Spleen (tissue), 11 donors: ENCODE results near the gene ETFRF1. TPM values are rescaled to one million over a fixed set of nuclear protein-coding genes. Genes with fewer than 3 reads are reported as not detected.

Experiments used
- DNase-seq: peaks from one replicate; pipeline ENCODE4 v3.0.0-alpha.2; 2020
- H3K27ac ChIP-seq, 8 donors: fragments of 200-600 bp; sonication (generic) in 7 of 8; 1 replicate in 4 of 8; 2 replicates in 4 of 8; pipeline versions ENCODE4 v1.5.0 to v1.8.0; 2016 to 2021; ENCODE audit warnings: inconsistent platforms in 4 of 8, mild to moderate bottlenecking in 4 of 8, moderate library complexity in 1 of 8
- H3K27me3 ChIP-seq, 7 donors: fragments of 200-600 bp; sonication (generic) in 6 of 7; replicated peaks in 1 of 7; 1 replicate in 4 of 7; 2 replicates in 3 of 7; pipeline versions ENCODE4 v1.5.0 to v1.8.0; 2016 to 2021; ENCODE audit warnings: inconsistent platforms in 3 of 7, mild to moderate bottlenecking in 1 of 7
- H3K36me3 ChIP-seq, 6 donors: fragments of 200-600 bp; sonication (generic) in 5 of 6; 1 replicate in 4 of 6; 2 replicates in 2 of 6; pipeline versions ENCODE4 v1.5.0 to v1.8.0; 2016 to 2021; ENCODE audit warnings: inconsistent platforms in 2 of 6
- H3K4me1 ChIP-seq, 6 donors: fragments of 200-600 bp; sonication (generic) in 5 of 6; 1 replicate in 3 of 6; 2 replicates in 3 of 6; pipeline versions ENCODE4 v1.5.0 to v1.8.0; 2016 to 2021; ENCODE audit warnings: inconsistent platforms in 3 of 6
- H3K4me3 ChIP-seq, 8 donors: fragments of 200-600 bp; sonication (generic) in 7 of 8; 1 replicate in 4 of 8; 2 replicates in 4 of 8; pipeline versions ENCODE4 v1.5.0 to v1.8.0; 2016 to 2021; ENCODE audit warnings: inconsistent platforms in 4 of 8, mild to moderate bottlenecking in 4 of 8, moderate library complexity in 2 of 8
- H3K9me3 ChIP-seq, 8 donors: fragments of 200-600 bp; sonication (generic) in 7 of 8; 1 replicate in 4 of 8; 2 replicates in 4 of 8; pipeline versions ENCODE4 v1.5.0 to v1.8.0; 2016 to 2021; ENCODE audit warnings: inconsistent platforms in 4 of 8
- CTCF ChIP-seq, 11 experiments: fragments of 200-600 bp in 7 of 11; fragments of 450-650 bp in 4 of 11; sonication (generic) in 4 of 11; IDR thresholded peaks in 8 of 11; conservative IDR thresholded peaks in 3 of 11; 1 replicate in 7 of 11; 2 replicates in 4 of 11; pipeline versions ENCODE4 v1.4.0 to v1.8.0; 2016 to 2021; ENCODE audit warnings: antibody characterized with exemption in 11 of 11, inconsistent platforms in 4 of 11, mild to moderate bottlenecking in 1 of 11
- POLR2A ChIP-seq, 3 donors: fragments of 450-650 bp; IDR thresholded peaks; one replicate each; pipeline ENCODE4 v1.5.1; 2017; ENCODE audit warnings: antibody characterized with exemption in 3 of 3, mild to moderate bottlenecking in 1 of 3
- POLR2AphosphoS5 ChIP-seq, 3 donors: sonication (generic); formaldehyde crosslinking; IDR thresholded peaks; one replicate each; pipeline ENCODE4 v1.5.1; 2017; ENCODE audit warnings: antibody characterized with exemption in 3 of 3
- WGBS, 5 donors: extraction: QIAGEN DNeasy Blood & Tissue Kit in 3 of 5; methylation state at CpG; one replicate each; pipeline versions ENCODE4 v1.1.5 to v1.1.7; 2013 to 2018; 5-methylcytosine and 5-hydroxymethylcytosine counted together
- intact Hi-C: fragments of 100-400 bp; cut with DNase I; formaldehyde crosslinking; loops from one replicate; pipeline ENCODE4 v1.15.0; 2023; ENCODE audit warnings: low total_unique reads
- polyA plus RNA-seq, 3 donors: library from polyadenylated mRNA; stranded (reverse); fragments of 200-250 nt; gene quantifications; one replicate each; pipeline ENCODE4 v1.2.1, GENCODE V29; 2013
- total RNA-seq, 7 donors: library from RNA; depleted of rRNA in 3 of 7; stranded (reverse); fragments of >200 nt in 3 of 7; fragmentation: NEBNext Ultra II Directional in 4 of 7; extraction: Animal tissue kit (Norgen Biotek cat#: 25700) in 4 of 7; gene quantifications; one replicate each; pipeline versions ENCODE4 v1.1.0 to v1.2.1, GENCODE V29; 2016 to 2021
- donor health status: healthy with polysubstance abuse.
- donor health status: DM: no; HTN: no; CAD: no; lungs with moderate emphysema.
- donor health status: DM: no; HTN: no; CAD: no.
- donor health status: Bipolar disorder and iron deficiency.
- donor health status: healthy.
- donor health status: DM: no; HTN: no; CAD: no.
- donor health status: DM: yes; HTN: yes; CAD: no.

ETFRF1 gene
- total and polyA plus RNA-seq, 10 donors: 17.2 to 50.0 (median 23.9) TPM

GRCh38 chr12:25182765-25183164 lies 12.3 kb upstream of the ETFRF1 start:
- Histone ChIP-seq H3K9me3 (peaks cover 0 to 4% (median 0%) of the 10 kb centered on the region in 8 donors), H3K36me3 (no peaks in the 10 kb centered on the region), H3K4me1 (peaks cover 0 to 9% (median 5%) of the 10 kb centered on the region in 6 donors), H3K4me3 (no peak overlapping the region), H3K27me3 (no peaks in the 10 kb centered on the region), H3K27ac (no peak overlapping the region)
- WGBS, 5 donors: 71 to 90% (median 78%) methylated on average over 3 of the region's 3 CpGs
- intact Hi-C loops: no loop called here
- TF ChIP-seq CTCF (IDR thresholded peaks at IDR 0.05 in 8 of 11, conservative IDR thresholded peaks at IDR 0.05 in 3 of 11) (no peak), POLR2A (IDR thresholded peaks at IDR 0.05) (no peak), POLR2AphosphoS5 (IDR thresholded peaks at IDR 0.05) (no peak)
- DNase-seq: no peak

GRCh38 chr12:25184132-25184531 lies 10.9 kb upstream of the ETFRF1 start:
- Histone ChIP-seq H3K36me3 (no peaks in the 10 kb centered on the region), H3K27ac (no peak overlapping the region), H3K27me3 (no peaks in the 10 kb centered on the region), H3K9me3 (peaks cover 0 to 4% (median 0%) of the 10 kb centered on the region in 8 donors), H3K4me1 (peaks cover 0 to 9% (median 5%) of the 10 kb centered on the region in 6 donors), H3K4me3 (no peak overlapping the region)
- DNase-seq: no peak
- intact Hi-C loops: no loop called here
- TF ChIP-seq POLR2AphosphoS5 (IDR thresholded peaks at IDR 0.05): no peak
- no peak for TF ChIP-seq POLR2A (IDR thresholded peaks at IDR 0.05)
- no peak for TF ChIP-seq CTCF (IDR thresholded peaks at IDR 0.05 in 8 of 11, conservative IDR thresholded peaks at IDR 0.05 in 3 of 11)
- 45 to 88% (median 58%) methylated on average over 2 of the region's 2 CpGs for WGBS, 5 donors

GRCh38 chr12:25186038-25186787 lies 8.8 kb upstream of the ETFRF1 start:
- no peaks in the 10 kb centered on the region for H3K36me3 ChIP-seq
- H3K4me1 ChIP-seq: peaks cover 0 to 9% (median 5%) of the 10 kb centered on the region in 6 donors
- no peak for DNase-seq
- H3K4me3 ChIP-seq: peak overlapping the region in 3 of 8 donors; percentile 1 to 60 (median 27)
- intact Hi-C loops: no loop called here
- peak overlapping the region in 2 of 8 donors; percentile 7 to 34 for H3K27ac ChIP-seq
- H3K27me3 ChIP-seq: no peaks in the 10 kb centered on the region
- TF ChIP-seq POLR2A (IDR thresholded peaks at IDR 0.05) (no peak), CTCF (IDR thresholded peaks at IDR 0.05 in 8 of 11, conservative IDR thresholded peaks at IDR 0.05 in 3 of 11) (no peak), POLR2AphosphoS5 (IDR thresholded peaks at IDR 0.05) (no peak)
- H3K9me3 ChIP-seq: no peaks in the 10 kb centered on the region
- 60 to 87% (median 84%) methylated on average over 4 of the region's 4 CpGs for WGBS, 5 donors

DNA sequence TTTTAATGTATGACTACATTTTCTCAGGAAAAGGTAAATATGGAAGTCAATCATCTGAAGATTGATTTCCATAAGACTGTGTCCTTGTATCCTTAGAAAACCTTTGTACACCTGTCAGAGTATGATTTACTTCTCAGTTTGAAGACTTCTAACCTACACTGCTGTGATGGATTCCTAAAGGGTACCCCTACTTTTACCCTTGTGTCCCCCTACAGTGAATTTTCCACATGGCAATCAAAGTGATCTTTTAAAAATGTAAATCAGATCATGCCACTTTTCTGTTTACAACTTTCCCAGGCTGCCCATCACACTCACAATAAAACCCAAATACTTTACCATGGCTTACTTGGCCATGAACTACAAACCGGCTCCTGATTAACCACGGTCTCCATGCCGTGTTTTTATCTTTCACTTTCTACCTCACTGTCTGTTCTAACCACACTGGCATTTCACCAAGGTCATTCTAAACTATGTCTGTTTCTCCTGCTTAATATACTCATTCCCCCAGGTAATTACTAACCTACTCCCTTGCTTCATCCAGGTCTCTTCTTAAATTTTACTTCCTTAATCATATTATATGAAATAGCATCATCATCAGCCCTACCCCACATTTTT lies 8.1 kb upstream of the ETFRF1 start:
- H3K36me3 ChIP-seq: no peaks in the 10 kb centered on the region
- peak overlapping the region in 2 of 8 donors; percentile 7 to 34 for H3K27ac ChIP-seq
- TF ChIP-seq POLR2AphosphoS5 (IDR thresholded peaks at IDR 0.05): no peak
- TF ChIP-seq POLR2A (IDR thresholded peaks at IDR 0.05): no peak
- no peak for TF ChIP-seq CTCF (IDR thresholded peaks at IDR 0.05 in 8 of 11, conservative IDR thresholded peaks at IDR 0.05 in 3 of 11)
- intact Hi-C loops: no loop called here
- peak overlapping the region in 4 of 8 donors; percentile 1 to 60 (median 22) for H3K4me3 ChIP-seq
- DNase-seq: no peak
- no peaks in the 10 kb centered on the region for H3K27me3 ChIP-seq
- H3K4me1 ChIP-seq: peaks cover 0 to 9% (median 5%) of the 10 kb centered on the region in 6 donors
- 31 to 62% (median 48%) methylated on average over 3 of the region's 3 CpGs for WGBS, 5 donors
- H3K9me3 ChIP-seq: no peaks in the 10 kb centered on the region
